Endometrium (tissue), 2 donors: ENCODE results near the gene IDI2.

Experiments used
- FAIRE-seq: peaks from 2 replicates; lab custom pipeline; 2012; peaks lifted over from hg19 to GRCh38; lab: Jason Lieb, UNC
- donor health status: control.
- donor health status: control.

Gene IDI2

DNA sequence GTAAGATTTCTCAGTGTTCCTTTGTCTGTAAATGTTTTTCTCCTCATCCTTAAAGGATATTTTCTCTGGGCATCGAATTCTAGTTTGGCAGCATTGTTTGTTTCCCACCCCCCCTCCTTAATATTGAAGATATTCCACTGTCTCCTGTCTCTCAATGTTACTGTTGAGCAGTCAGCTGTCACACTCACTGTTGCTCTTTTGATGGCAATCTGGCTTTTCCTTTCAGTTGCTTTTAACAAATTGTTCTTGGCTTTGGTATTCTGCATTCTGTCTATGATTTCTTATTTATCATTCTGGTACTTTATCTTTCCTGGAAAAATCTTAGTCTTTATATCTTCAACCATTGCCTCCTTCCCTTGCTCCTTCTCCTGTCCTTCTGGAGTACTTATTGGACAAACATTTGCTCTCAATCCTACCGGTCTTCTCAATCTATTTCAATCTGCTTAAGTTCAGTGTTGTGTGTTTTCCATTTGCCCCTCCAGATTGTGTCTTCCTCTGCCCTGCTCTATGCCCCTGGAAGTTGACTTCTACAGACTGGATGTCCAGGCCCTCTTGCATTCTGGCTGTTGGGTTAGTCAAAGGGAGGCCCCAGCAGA lies 46.7 kb downstream of the IDI2 start:
- FAIRE-seq = no peak

- FAIRE-seq = no peak
Measured at GRCh38 chr10:976316-976715, 49.3 kb downstream of the IDI2 start.

- no peak for FAIRE-seq
Measured at GRCh38 chr10:974785-975074, 50.9 kb downstream of the IDI2 start.

DNA sequence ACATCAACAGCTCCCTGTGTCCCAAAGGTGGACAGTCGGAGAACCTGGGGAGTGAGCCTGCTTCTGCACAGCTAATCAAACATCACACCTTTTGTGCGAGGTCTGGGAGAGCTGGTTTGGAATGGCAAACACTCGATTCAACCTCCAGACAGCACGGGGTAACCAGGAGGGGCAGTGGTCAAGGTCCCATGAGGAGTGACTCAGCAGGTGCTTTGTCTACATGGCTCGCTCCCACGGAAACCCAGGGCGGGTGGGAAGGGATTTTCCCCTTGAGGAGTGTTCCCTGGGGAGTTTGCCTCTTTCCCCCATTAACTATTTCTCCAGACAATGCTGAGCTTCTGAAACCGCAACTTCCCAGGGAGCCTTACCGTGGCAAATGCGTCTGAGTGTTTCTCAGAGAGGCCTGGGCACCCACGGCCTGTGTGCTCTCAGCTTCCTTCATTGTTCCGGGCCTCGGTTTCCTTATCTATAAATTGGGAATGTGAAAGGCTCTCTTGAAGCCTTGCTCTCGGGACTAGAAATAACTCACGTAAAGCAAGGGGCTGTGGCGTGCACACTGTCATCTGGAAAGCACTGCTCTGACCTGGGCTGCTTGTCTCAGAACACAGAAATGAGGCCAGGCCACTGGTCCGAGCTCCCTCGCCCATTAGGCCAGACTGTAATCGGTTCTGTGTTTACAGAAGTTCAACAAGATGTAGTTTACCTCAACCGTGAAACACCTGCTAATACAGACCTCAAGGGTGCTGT lies 51.4 kb downstream of the IDI2 start:
- FAIRE-seq = no peak

GRCh38 chr10:972763-973162 lies 52.9 kb downstream of the IDI2 start:
- no peak for FAIRE-seq

DNA sequence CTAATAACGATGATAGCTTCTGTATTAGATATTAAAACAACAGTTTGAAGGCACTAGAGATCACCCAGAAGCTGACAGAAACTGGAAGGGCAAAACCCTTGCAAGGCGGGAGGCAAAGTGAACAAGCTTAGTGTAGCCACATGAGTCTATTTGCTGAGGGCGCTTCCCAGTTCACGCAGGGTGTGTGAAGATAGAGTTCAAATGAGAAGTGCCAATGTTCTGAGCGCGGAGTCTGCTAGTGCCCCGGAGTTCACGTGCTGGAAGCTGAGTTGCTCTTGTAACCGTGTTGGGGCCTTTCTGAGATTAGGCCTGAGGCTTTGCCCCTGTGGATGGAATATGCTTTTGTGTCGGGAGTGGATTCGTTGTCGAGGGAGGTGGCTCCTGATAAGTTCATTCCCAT lies 54.0 kb downstream of the IDI2 start:
- no peak for FAIRE-seq

- FAIRE-seq = no peak
Measured at GRCh38 chr10:971150-971542, 54.5 kb downstream of the IDI2 start.

DNA sequence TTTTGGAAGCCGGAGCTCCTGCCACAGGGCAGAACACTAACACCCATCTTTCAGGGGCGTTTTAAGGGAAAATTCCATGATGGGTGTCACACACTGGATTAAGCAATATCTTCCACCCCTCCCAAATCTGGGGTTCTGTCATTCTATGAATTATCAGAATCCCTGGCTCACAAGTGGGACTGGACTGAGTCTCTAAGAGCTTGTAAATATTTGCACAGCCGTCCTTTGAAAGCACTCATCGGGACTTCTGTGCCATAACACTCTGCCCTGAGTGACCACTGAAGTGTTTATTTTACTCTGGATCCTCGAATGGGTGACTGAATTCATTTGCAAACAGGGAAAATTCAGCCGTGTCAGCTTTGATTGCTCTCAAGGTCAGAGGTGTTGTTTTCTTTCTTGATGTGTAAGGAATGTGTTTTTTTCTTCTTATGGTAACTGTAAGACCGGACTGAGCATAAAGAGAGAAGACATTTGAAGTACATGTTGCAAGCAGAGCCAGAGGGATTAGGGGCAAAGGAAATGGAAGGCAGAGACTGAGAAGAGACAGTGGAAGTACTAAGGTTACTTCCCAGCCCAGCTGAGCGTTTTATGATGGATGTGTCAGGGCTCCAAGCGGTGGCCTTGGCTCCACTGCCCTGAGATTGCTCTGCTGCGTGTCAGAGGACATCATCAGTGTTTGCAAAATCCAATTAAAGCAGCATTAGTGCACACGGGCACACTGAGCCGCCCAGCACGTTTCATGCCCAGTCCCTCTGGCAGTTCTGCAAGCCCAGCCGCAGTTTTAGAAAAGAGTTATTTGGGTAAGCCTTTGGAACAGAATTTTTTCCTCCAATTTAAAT lies 55.1 kb downstream of the IDI2 start:
- no peak for FAIRE-seq

- FAIRE-seq = no peak
Measured at GRCh38 chr10:969473-970150, 56.0 kb downstream of the IDI2 start.
